ENCODE measurements around the gene CCDC74B.
"Not testable (repeated sequence)": the region's sequence is repeated elsewhere in the genome, so short reads cannot be mapped to it uniquely, and the experiment has no call there.

The CCDC74B gene

DNA sequence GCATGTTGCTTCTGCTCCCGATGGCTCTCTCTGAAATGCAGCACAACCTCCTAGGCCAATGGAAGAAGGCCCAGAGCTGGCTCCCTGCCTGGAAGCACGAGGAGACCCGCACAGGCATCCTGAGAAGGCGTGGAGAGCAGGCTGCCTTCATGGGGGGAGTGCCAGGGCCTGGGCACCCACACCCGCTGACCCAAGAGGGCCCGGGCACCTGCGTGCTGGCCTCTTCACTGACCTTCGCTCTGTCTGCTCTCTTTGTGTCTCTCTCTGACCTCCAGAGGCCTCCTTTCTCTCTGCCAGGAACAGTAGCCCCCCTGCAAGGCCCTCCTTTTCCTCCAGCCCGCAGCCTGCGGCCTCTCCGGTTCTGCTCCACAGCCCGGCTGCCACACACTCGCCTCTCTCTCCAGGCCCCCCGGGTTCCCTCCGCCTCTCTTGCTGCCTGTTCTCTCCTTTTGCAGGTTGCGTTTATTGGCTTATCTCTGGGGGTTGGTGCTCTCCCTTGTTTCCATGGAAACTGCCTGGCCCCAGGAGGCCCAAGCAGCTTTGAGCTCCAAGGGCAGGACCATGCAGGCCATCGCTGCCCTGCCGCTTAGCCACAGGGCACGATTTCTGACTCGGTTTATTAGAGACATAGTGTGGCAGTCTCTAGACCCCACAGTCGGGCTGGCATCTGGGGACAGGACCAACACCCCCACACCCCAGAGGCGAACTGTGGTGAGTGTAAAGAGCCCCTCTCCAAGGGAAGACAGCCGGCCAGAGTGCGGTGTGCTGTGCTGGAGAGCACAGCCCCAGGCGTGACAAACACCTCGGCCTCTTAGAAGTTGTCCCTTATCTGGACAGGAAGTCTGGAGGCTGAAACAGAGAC is 38.8 kb upstream of the CCDC74B start:
- peak overlapping the region; percentile 51; the same call in 1 of the 2 replicates for H3K4me2 ChIP-seq
- H2AFZ ChIP-seq (ENCODE audit: low read depth): no peak overlapping the region
- H3K79me2 ChIP-seq (ENCODE audit: insufficient read depth, low read depth): peaks cover 48% of the 10 kb centered on the region
- no peaks in the 10 kb centered on the region for H3K27me3 ChIP-seq (ENCODE audit: insufficient read depth, low read depth)
- H3K4me1 ChIP-seq (ENCODE audit: low read depth, poor library complexity, severe bottlenecking): peaks cover 6% of the 10 kb centered on the region
- no peak overlapping the region for H3K27ac ChIP-seq
- H3K36me3 ChIP-seq (ENCODE audit: insufficient read depth): no peaks in the 10 kb centered on the region
- no peak overlapping the region for H3K4me3 ChIP-seq (IDR thresholded peaks at IDR 0.05; ENCODE audit: insufficient read depth, low read depth, low read length)
- peak overlapping the region; percentile 86; the same call in 1 of the 2 replicates for H3K9ac ChIP-seq
- TF ChIP-seq, protein P1, sequence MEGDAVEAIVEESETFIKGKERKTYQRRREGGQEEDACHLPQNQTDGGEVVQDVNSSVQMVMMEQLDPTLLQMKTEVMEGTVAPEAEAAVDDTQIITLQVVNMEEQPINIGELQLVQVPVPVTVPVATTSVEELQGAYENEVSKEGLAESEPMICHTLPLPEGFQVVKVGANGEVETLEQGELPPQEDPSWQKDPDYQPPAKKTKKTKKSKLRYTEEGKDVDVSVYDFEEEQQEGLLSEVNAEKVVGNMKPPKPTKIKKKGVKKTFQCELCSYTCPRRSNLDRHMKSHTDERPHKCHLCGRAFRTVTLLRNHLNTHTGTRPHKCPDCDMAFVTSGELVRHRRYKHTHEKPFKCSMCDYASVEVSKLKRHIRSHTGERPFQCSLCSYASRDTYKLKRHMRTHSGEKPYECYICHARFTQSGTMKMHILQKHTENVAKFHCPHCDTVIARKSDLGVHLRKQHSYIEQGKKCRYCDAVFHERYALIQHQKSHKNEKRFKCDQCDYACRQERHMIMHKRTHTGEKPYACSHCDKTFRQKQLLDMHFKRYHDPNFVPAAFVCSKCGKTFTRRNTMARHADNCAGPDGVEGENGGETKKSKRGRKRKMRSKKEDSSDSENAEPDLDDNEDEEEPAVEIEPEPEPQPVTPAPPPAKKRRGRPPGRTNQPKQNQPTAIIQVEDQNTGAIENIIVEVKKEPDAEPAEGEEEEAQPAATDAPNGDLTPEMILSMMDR (conservative IDR thresholded peaks at IDR 0.05; ENCODE audit: low read depth, low read length): no peak
- no peaks in the 10 kb centered on the region for H4K20me1 ChIP-seq (ENCODE audit: insufficient read depth)

DNA sequence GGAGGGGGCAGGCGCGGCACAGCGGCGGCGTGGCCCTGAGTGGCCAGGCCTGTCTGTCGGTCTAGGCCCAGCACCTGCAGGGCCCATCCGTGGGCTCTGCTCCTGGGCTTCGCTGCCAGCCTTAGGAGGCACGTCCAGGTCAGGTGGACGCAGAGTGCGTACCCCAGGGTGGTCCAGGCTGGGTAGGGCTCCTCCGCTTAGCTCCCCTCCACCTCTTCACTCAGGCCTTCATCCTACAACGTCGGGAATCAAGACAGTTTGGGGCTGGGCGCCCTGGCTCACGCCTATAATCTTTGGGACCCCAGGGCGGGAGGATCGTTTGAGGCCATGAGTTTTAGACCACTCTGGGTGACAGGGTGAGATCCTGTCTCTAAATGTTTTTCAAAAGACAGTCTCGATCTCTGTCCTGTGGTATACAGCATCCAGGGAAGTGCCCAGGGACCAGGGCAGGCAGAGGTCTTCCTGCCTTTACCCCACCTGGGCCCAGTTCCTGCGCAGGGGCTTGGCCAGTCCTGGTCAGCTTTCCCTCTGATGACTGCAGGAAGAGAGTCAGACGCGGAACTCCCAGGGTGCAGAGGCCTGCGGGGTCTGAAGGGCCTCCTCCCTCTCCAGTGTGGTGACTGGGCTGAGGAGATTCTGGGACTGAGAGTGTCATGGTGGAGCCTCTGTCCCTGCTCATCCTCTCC is 38.1 kb upstream of the CCDC74B start:
- not testable (repeated sequence) for H3K27me3 ChIP-seq (ENCODE audit: insufficient read depth, low read depth); H3K4me1 ChIP-seq (ENCODE audit: low read depth, poor library complexity, severe bottlenecking); H3K4me3 ChIP-seq (IDR thresholded peaks at IDR 0.05; ENCODE audit: insufficient read depth, low read depth, low read length); H2AFZ ChIP-seq (ENCODE audit: low read depth); H3K36me3 ChIP-seq (ENCODE audit: insufficient read depth); H4K20me1 ChIP-seq (ENCODE audit: insufficient read depth)
- Histone ChIP-seq H3K27ac (peak overlapping the region; percentile 22; the same call in 1 of the 2 replicates), H3K4me2 (peak overlapping the region; percentile 51), H3K9ac (peak overlapping the region; percentile 86; the same call in 1 of the 2 replicates), H3K79me2 (ENCODE audit: insufficient read depth, low read depth) (peaks cover 56% of the 10 kb centered on the region)

DNA sequence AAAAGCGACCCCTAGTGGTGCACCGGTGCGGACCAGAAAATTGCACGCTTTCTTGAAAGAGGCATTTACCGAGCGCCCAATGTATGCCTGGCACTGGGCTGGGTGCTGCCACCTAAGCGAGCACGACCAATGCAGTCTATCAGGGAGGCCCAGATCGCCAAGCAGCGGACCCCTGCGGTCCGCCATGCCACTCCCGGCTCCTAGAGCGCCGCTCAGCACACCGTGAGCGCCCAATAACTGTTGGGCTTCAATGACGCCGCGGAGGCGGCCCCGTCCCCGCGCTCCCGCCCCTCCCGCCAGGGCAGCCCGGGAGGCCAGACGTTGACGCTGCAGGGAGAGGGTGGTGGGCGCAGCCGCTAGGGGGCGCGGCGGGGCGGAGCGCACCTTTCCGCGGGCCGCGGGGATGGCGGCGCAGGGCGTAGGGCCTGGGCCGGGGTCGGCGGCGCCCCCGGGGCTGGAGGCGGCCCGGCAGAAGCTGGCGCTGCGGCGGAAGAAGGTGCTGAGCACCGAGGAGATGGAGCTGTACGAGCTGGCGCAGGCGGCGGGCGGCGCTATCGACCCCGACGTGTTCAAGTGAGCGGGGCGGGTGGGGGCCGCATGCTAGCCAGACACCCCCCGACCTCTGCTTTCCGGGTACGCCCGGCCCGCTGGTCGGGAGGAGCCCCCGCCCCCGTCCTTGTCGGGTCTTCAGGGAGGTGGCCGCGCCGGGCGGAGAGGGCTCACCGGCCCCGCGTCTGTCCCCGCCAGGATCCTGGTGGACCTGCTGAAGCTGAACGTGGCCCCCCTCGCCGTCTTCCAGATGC is 37.2 kb upstream of the CCDC74B start, which contains the start of gene MZT2B:
TSS of gene MZT2B (plus strand) at position 383 of the 803 bp plus-strand sequence. CDS start at position 404, 21 bp downstream.
- not testable (repeated sequence) for H4K20me1 ChIP-seq (ENCODE audit: insufficient read depth)

DNA sequence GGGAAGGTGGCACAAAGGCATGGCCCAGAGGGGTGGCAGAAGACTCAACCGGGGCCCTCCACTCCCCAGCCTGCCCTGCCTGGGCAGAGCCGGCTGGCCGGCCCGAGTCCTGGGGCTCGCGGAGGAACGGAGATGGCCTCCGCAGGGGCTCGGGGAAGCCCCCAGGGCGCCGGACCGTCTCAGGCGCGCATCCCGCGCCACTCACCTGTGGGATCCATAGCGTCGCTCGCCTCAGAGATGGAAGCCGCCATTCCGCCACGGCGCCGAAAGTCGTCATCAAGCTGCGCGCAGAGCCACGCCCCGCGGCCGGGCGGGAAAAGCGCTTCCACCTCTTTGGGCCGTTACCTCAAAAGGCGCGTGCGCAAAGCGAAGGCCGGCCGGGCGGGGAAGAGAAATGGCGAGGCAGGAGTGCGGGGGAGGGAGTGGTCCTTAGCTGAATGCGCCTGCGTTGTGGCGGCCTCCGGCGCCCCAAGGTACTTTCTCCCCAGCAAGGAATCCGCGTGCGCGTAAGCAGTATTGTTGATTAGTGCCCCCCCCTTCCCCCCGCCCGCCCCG is 36.5 kb upstream of the CCDC74B start, which contains the start of gene SMPD4:
TSS of gene SMPD4 (minus strand) at position 278 of the 555 bp plus-strand sequence. CDS start 5,010 bp downstream, outside the sequence.
- H4K20me1 ChIP-seq (ENCODE audit: insufficient read depth): no peaks in the 10 kb centered on the region
- H3K4me2 ChIP-seq: peak within 1 kb of the TSS; percentile 92
- H3K4me3 ChIP-seq (IDR thresholded peaks at IDR 0.05; ENCODE audit: insufficient read depth, low read depth, low read length): no peak within 1 kb of the TSS
- TF ChIP-seq, protein P1 (conservative IDR thresholded peaks at IDR 0.05; ENCODE audit: low read depth, low read length): no peak
- no peaks in the 10 kb centered on the region for H3K36me3 ChIP-seq (ENCODE audit: insufficient read depth)
- H3K27me3 ChIP-seq (ENCODE audit: insufficient read depth, low read depth): no peaks in the 10 kb centered on the region
- peak within 1 kb of the TSS; percentile 76 for H3K27ac ChIP-seq
- peaks cover 6% of the 10 kb centered on the region for H3K4me1 ChIP-seq (ENCODE audit: low read depth, poor library complexity, severe bottlenecking)
- H2AFZ ChIP-seq (ENCODE audit: low read depth): peak within 1 kb of the TSS; percentile 76; the same call in 1 of the 2 replicates
- H3K79me2 ChIP-seq (ENCODE audit: insufficient read depth, low read depth): peaks cover 72% of the 10 kb centered on the region
- peak within 1 kb of the TSS; percentile 86 for H3K9ac ChIP-seq

More for the DNA sequence above, 37.2 kb upstream of the CCDC74B start, which contains the start of gene MZT2B:
- H3K36me3 ChIP-seq (ENCODE audit: insufficient read depth); H3K4me3 ChIP-seq (IDR thresholded peaks at IDR 0.05; ENCODE audit: insufficient read depth, low read depth, low read length); H3K4me1 ChIP-seq (ENCODE audit: low read depth, poor library complexity, severe bottlenecking); H3K27me3 ChIP-seq (ENCODE audit: insufficient read depth, low read depth): not testable (repeated sequence)
- peak within 1 kb of the TSS; percentile 76; the same call in 1 of the 2 replicates for H2AFZ ChIP-seq (ENCODE audit: low read depth)
- H3K27ac ChIP-seq: peak within 1 kb of the TSS; percentile 76
- peaks cover 65% of the 10 kb centered on the region for H3K79me2 ChIP-seq (ENCODE audit: insufficient read depth, low read depth)
- H3K9ac ChIP-seq: peak within 1 kb of the TSS; percentile 86
- peak within 1 kb of the TSS; percentile 92 for H3K4me2 ChIP-seq
- TF ChIP-seq, protein P1 (conservative IDR thresholded peaks at IDR 0.05; ENCODE audit: low read depth, low read length): peak; percentile 61

DNA sequence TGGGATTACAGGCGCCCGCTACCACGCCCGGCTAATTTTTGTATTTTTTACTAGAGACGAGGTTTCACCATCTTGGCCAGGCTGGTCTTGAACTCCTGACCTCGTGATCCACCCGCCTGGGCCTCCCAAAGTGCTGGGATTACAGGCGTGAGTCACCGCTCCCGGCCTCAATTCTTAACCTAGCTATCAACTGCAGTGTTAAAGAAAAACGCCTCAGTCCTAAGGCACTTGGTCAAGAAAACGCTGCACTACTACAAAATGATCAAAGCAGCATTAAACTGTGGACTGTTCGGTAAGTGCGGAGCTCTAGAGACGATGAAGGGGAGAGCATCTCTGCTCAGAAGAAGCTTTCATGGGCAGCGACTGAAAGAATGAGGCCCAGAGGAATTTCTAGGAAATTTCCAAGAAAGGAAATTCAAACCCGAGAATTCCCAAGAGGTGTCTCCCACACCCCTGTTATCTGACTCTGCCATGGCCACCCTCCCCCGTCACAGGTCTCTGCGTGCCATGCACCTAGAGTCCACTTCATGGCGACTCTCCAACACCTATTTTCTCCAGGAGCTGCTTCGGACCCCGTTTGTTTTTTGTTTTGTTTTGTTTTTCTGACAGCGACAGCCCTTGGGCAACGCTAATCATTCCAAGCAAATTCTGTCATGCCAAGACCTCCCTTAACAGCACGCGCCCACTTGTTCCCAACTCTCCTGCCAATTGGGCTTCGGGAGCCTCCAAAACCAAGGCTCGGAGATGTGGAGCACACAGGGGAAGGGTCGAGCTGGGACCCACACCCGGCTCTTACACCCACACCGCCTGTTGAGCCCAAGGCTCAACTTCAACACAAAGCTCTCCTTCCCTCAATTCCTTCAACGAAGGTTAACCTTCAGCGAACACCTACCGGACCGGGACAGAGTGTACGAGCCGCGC is 35.8 kb upstream of the CCDC74B start:
- Histone ChIP-seq H3K79me2 (ENCODE audit: insufficient read depth, low read depth) (peaks cover 76% of the 10 kb centered on the region), H3K9ac (peak overlapping the region; percentile 86), H3K27ac (peak overlapping the region; percentile 76), H2AFZ (ENCODE audit: low read depth) (peak overlapping the region; percentile 34; the same call in 1 of the 2 replicates), H3K4me2 (peak overlapping the region; percentile 92)
- not testable (repeated sequence) for H3K27me3 ChIP-seq (ENCODE audit: insufficient read depth, low read depth); H3K4me3 ChIP-seq (IDR thresholded peaks at IDR 0.05; ENCODE audit: insufficient read depth, low read depth, low read length); H3K36me3 ChIP-seq (ENCODE audit: insufficient read depth); H4K20me1 ChIP-seq (ENCODE audit: insufficient read depth); H3K4me1 ChIP-seq (ENCODE audit: low read depth, poor library complexity, severe bottlenecking)

DNA sequence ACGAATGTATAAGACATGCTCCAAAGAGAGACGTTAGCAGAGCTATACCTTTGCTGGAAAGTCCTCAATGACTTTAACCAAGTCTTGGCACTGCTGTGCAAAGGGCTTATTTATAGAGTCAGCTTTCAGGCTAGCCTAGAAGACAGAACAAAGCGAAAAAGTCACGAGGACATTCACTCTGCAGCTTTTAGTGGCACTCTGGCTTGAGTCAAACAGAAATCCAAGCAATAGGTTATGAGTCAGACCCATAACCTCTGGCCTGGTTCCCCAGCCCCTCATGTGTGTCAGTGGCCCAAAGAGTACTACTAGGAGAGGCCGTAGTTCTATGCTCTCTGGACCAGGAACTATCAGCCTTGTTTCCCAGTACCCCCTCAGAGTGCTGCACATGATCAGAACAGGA is 30.0 kb upstream of the CCDC74B start:
- peaks cover 39% of the 10 kb centered on the region for H3K79me2 ChIP-seq (ENCODE audit: insufficient read depth, low read depth)
- not testable (repeated sequence) for H3K4me2 ChIP-seq; H3K4me1 ChIP-seq (ENCODE audit: low read depth, poor library complexity, severe bottlenecking); H3K4me3 ChIP-seq (IDR thresholded peaks at IDR 0.05; ENCODE audit: insufficient read depth, low read depth, low read length); H3K27ac ChIP-seq; H4K20me1 ChIP-seq (ENCODE audit: insufficient read depth); H3K9ac ChIP-seq; H2AFZ ChIP-seq (ENCODE audit: low read depth); H3K36me3 ChIP-seq (ENCODE audit: insufficient read depth); H3K27me3 ChIP-seq (ENCODE audit: insufficient read depth, low read depth)

Data from KMS-11 (cell line).